Bronchial epithelial cell (primary cell): Measurements from ENCODE around the gene EPHA4. TPM values are rescaled to one million over a fixed set of nuclear protein-coding genes. Genes with fewer than 3 reads are reported as not detected.

ENCODE experiments used
- DNase-seq: peaks from one replicate; pipeline ENCODE4 v3.0.0-alpha.2; 2010; ENCODE audit warnings: low read depth
- FAIRE-seq: peaks from 2 replicates; lab custom pipeline; 2011; peaks lifted over from hg19 to GRCh38; lab: Jason Lieb, UNC
- H3K27me3 ChIP-seq: 2 replicates; pipeline ENCODE4 v1.5.1; 2011; ENCODE audit warnings: low read length; ENCODE audit not compliant: control insufficient read depth, insufficient read depth
- H3K36me3 ChIP-seq: 2 replicates; pipeline ENCODE4 v1.5.1; 2011; ENCODE audit warnings: low read length; ENCODE audit not compliant: control insufficient read depth, insufficient read depth
- H3K4me3 ChIP-seq: 2 replicates; pipeline ENCODE4 v1.5.1; 2011; ENCODE audit warnings: mild to moderate bottlenecking, low read depth, low read length, control low read depth
- CTCF ChIP-seq: IDR thresholded peaks from 2 replicates; pipeline ENCODE4 v1.5.1; 2011; ENCODE audit warnings: mild to moderate bottlenecking, moderate library complexity, low read length, control low read depth, inconsistent platforms; ENCODE audit not compliant: insufficient read depth, severe bottlenecking
- total RNA-seq: library from RNA; depleted of rRNA; stranded (reverse); fragments of >200 nt; gene quantifications from 2 replicates; pipeline ENCODE4 v1.2.1, GENCODE V29; 2014

Gene EPHA4
- total RNA-seq, 1 donor from 2014 or later, result 6.1 TPM

GRCh38 chr2:221412978-221413377 is 159.1 kb downstream of the EPHA4 start:
- H3K36me3 ChIP-seq, result no peaks in the 10 kb centered on the region
- DNase-seq (no peak), FAIRE-seq (no peak)
- no peak for TF ChIP-seq CTCF
- no peak overlapping the region for H3K4me3 ChIP-seq
- H3K27me3 ChIP-seq, result no peaks in the 10 kb centered on the region

GRCh38 chr2:221410487-221410886 is 161.6 kb downstream of the EPHA4 start:
- no peak for TF ChIP-seq CTCF
- no peak for DNase-seq
- no peak for FAIRE-seq

GRCh38 chr2:221407765-221408164 is 164.3 kb downstream of the EPHA4 start:
- H3K36me3 ChIP-seq, result no peaks in the 10 kb centered on the region
- no peak for TF ChIP-seq CTCF
- no peak overlapping the region for H3K4me3 ChIP-seq
- FAIRE-seq, result no peak
- DNase-seq, result no peak
- no peaks in the 10 kb centered on the region for H3K27me3 ChIP-seq

More at GRCh38 chr2:221410487-221410886, 161.6 kb downstream of the EPHA4 start:
- H3K27me3 ChIP-seq, result no peaks in the 10 kb centered on the region
- no peaks in the 10 kb centered on the region for H3K36me3 ChIP-seq
- no peak overlapping the region for H3K4me3 ChIP-seq

GRCh38 chr2:221405521-221405920 is 166.6 kb downstream of the EPHA4 start:
- FAIRE-seq, result no peak
- TF ChIP-seq CTCF, result no peak
- no peak overlapping the region for H3K4me3 ChIP-seq

GRCh38 chr2:221402072-221402471 is 170.0 kb downstream of the EPHA4 start:
- no peak overlapping the region for H3K4me3 ChIP-seq
- FAIRE-seq (no peak), DNase-seq (no peak)
- no peaks in the 10 kb centered on the region for H3K36me3 ChIP-seq
- peaks cover 2% of the 10 kb centered on the region for H3K27me3 ChIP-seq
- no peak for TF ChIP-seq CTCF

More at GRCh38 chr2:221405521-221405920, 166.6 kb downstream of the EPHA4 start:
- no peak for DNase-seq
- Histone ChIP-seq H3K36me3 (no peaks in the 10 kb centered on the region), H3K27me3 (peaks cover under 1% of the 10 kb centered on the region)

GRCh38 chr2:221400411-221400810 is 171.7 kb downstream of the EPHA4 start:
- TF ChIP-seq CTCF, result no peak
- no peak for FAIRE-seq
- DNase-seq, result no peak
- no peaks in the 10 kb centered on the region for H3K36me3 ChIP-seq
- H3K4me3 ChIP-seq, result no peak overlapping the region
- peaks cover 2% of the 10 kb centered on the region for H3K27me3 ChIP-seq
